GM12878 (cell line): Measurements from ENCODE around the gene MAP3K5. TPM values are rescaled to one million over a fixed set of nuclear protein-coding genes. Genes with fewer than 3 reads are reported as not detected.

ENCODE experiments used
- CBFB ChIP-seq: IDR thresholded peaks from 2 replicates; pipeline ENCODE4 v1.6.1; 2016; ENCODE audit warnings: antibody characterized with exemption, low read depth
- EP300 ChIP-seq, 2 experiments: fragments of 150-350 bp in 1 of 2; IDR thresholded peaks; 2 replicates each; pipeline ENCODE4 v1.6.1; 2011 to 2012; ENCODE audit warnings: low read depth in 2 of 2, low read length in 2 of 2, borderline replicate concordance in 1 of 2, improper control_type of control experiment in 1 of 2, inconsistent platforms in 1 of 2; ENCODE audit not compliant: control insufficient read depth in 1 of 2
- LARP7 ChIP-seq: fragments of 450-650 bp; IDR thresholded peaks from 2 replicates; pipeline ENCODE4 v1.6.1; 2017; ENCODE audit warnings: mild to moderate bottlenecking
- NRF1 ChIP-seq: conservative IDR thresholded peaks from 2 replicates; pipeline ENCODE4 v1.6.1; 2011; ENCODE audit warnings: mild to moderate bottlenecking, low read depth, low read length, improper control_type of control experiment
- PKNOX1 ChIP-seq: fragments of 450-650 bp; IDR thresholded peaks from 2 replicates; pipeline ENCODE4 v1.6.1; 2016; ENCODE audit warnings: mild to moderate bottlenecking
- PRDM15 ChIP-seq: fragments of 450-650 bp; formaldehyde crosslinking; IDR thresholded peaks from 2 replicates; pipeline ENCODE4 v1.4.0; 2020; ENCODE audit warnings: mild to moderate bottlenecking, moderate library complexity
- RB1 ChIP-seq: fragments of 450-650 bp; formaldehyde crosslinking; IDR thresholded peaks from 2 replicates; pipeline ENCODE4 v1.6.1; 2017; ENCODE audit warnings: mild to moderate bottlenecking, borderline replicate concordance
- REST ChIP-seq: IDR thresholded peaks from 2 replicates; pipeline ENCODE4 v1.6.1; 2012; ENCODE audit warnings: mild to moderate bottlenecking, low read depth, low read length
- SIX5 ChIP-seq: IDR thresholded peaks from 2 replicates; pipeline ENCODE4 v1.6.1; 2011; ENCODE audit warnings: mild to moderate bottlenecking, low read depth, low read length, moderate library complexity; ENCODE audit not compliant: severe bottlenecking
- polyA plus RNA-seq, 11 experiments: library from polyadenylated mRNA; depleted of rRNA in 4 of 11; unstranded in 6 of 11; stranded (reverse) in 5 of 11; fragments of >200 nt; fragmentation: Nextera tagmentation in 4 of 11; fragmentation: Illumina TruSeq in 1 of 11; extraction: Ambion mirVana in 4 of 11; extraction: Trizol in 1 of 11; gene quantifications; 1 replicate in 1 of 11; 2 replicates in 10 of 11; pipeline versions ENCODE4 v1.2.1 to v1.2.3, GENCODE V29; 2011 to 2016; ENCODE audit warnings: inconsistent platforms in 2 of 11, missing spikeins in 2 of 11, low read depth in 1 of 11
- total RNA-seq, 4 experiments: library from RNA; depleted of rRNA in 3 of 4; stranded (reverse); fragments of >200 nt in 3 of 4; fragmentation: Illumina TruSeq in 1 of 4; extraction: Trizol in 1 of 4; gene quantifications; 2 replicates each; pipeline versions ENCODE4 v1.2.1 to v1.2.3, GENCODE V29; 2013 to 2021
- TF ChIP-seq, protein P1 (sequence below): fragments of 450-650 bp; formaldehyde crosslinking; IDR thresholded peaks from 2 replicates; pipeline ENCODE4 v1.4.0; 2022; ENCODE audit warnings: mild to moderate bottlenecking, moderate library complexity
- TF ChIP-seq, protein P2 (sequence below): IDR thresholded peaks from 2 replicates; pipeline ENCODE4 v1.6.1; 2011; ENCODE audit warnings: mild to moderate bottlenecking, low read depth, low read length, moderate library complexity; ENCODE audit not compliant: insufficient replicate concordance
- TF ChIP-seq, protein P3 (sequence below): fragments of 450-650 bp; IDR thresholded peaks from 2 replicates; pipeline ENCODE4 v1.6.1; 2017; ENCODE audit warnings: antibody characterized with exemption, mild to moderate bottlenecking, moderate library complexity

The MAP3K5 gene
- total and polyA plus RNA-seq, 10 of the 15 experiments (the other 5 are each of a cell fraction or from before 2014, with no cell fraction given), result 5.4 to 34.3 (median 26.4) TPM

DNA sequence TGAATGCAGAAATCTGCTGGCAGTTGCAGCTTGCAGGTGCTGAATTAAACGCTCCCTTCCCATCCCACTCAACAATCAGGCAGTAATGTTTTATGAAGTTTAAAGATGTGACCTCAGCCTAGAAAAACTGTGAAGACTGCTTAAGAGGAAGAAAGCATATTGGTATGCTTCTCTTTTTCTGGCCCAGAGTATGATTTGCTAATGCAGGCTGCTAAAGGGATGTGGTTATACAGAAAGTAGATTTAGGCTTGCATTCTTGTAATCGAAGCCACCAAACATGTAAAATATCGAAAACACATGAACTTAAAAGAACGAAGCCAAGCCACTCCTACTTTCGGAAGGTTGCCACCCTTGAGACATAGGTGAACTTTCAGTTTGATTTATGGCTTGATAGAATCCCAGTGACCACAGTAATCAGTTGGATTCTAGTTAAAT, 40.7 kb downstream of the MAP3K5 start (continued):
- TF ChIP-seq NRF1 (no peak), EP300 (IDR thresholded peaks at IDR 0.05; ENCODE audit: borderline replicate concordance in 1 of 2, control insufficient read depth in 1 of 2, low read depth in 2 of 2, low read length in 2 of 2) (peak; percentile 21 to 70; a peak in 3 of 4 replicates), PRDM15 (no peak), RB1 (no peak), CBFB (peak; percentile 73), LARP7 (no peak), REST (no peak), PKNOX1 (peak; percentile 82), SIX5 (no peak)
- TF ChIP-seq, protein P1, sequence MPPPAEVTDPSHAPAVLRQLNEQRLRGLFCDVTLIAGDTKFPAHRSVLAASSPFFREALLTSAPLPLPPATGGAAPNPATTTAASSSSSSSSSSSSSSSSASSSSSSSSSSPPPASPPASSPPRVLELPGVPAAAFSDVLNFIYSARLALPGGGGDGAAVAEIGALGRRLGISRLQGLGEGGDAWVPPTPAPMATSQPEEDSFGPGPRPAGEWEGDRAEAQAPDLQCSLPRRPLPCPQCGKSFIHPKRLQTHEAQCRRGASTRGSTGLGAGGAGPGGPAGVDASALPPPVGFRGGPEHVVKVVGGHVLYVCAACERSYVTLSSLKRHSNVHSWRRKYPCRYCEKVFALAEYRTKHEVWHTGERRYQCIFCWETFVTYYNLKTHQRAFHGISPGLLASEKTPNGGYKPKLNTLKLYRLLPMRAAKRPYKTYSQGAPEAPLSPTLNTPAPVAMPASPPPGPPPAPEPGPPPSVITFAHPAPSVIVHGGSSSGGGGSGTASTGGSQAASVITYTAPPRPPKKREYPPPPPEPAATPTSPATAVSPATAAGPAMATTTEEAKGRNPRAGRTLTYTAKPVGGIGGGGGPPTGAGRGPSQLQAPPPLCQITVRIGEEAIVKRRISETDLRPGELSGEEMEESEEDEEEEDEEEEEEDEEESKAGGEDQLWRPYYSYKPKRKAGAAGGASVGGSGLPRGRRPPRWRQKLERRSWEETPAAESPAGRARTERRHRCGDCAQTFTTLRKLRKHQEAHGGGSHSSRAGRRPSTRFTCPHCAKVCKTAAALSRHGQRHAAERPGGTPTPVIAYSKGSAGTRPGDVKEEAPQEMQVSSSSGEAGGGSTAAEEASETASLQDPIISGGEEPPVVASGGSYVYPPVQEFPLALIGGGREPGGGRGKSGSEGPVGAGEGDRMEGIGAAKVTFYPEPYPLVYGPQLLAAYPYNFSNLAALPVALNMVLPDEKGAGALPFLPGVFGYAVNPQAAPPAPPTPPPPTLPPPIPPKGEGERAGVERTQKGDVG (CRISPR knock-in tag), result no peak
- TF ChIP-seq, protein P2, sequence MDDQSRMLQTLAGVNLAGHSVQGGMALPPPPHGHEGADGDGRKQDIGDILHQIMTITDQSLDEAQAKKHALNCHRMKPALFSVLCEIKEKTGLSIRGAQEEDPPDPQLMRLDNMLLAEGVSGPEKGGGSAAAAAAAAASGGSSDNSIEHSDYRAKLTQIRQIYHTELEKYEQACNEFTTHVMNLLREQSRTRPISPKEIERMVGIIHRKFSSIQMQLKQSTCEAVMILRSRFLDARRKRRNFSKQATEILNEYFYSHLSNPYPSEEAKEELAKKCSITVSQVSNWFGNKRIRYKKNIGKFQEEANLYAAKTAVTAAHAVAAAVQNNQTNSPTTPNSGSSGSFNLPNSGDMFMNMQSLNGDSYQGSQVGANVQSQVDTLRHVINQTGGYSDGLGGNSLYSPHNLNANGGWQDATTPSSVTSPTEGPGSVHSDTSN, result peak; percentile 59
- TF ChIP-seq, protein P3, sequence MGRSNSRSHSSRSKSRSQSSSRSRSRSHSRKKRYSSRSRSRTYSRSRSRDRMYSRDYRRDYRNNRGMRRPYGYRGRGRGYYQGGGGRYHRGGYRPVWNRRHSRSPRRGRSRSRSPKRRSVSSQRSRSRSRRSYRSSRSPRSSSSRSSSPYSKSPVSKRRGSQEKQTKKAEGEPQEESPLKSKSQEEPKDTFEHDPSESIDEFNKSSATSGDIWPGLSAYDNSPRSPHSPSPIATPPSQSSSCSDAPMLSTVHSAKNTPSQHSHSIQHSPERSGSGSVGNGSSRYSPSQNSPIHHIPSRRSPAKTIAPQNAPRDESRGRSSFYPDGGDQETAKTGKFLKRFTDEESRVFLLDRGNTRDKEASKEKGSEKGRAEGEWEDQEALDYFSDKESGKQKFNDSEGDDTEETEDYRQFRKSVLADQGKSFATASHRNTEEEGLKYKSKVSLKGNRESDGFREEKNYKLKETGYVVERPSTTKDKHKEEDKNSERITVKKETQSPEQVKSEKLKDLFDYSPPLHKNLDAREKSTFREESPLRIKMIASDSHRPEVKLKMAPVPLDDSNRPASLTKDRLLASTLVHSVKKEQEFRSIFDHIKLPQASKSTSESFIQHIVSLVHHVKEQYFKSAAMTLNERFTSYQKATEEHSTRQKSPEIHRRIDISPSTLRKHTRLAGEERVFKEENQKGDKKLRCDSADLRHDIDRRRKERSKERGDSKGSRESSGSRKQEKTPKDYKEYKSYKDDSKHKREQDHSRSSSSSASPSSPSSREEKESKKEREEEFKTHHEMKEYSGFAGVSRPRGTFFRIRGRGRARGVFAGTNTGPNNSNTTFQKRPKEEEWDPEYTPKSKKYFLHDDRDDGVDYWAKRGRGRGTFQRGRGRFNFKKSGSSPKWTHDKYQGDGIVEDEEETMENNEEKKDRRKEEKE, result no peak
